ENCODE measurements around the gene TMEM131.
"Not testable (repeated sequence)": the region's sequence is repeated elsewhere in the genome, so short reads cannot be mapped to it uniquely, and the experiment has no call there.

TMEM131 gene

DNA sequence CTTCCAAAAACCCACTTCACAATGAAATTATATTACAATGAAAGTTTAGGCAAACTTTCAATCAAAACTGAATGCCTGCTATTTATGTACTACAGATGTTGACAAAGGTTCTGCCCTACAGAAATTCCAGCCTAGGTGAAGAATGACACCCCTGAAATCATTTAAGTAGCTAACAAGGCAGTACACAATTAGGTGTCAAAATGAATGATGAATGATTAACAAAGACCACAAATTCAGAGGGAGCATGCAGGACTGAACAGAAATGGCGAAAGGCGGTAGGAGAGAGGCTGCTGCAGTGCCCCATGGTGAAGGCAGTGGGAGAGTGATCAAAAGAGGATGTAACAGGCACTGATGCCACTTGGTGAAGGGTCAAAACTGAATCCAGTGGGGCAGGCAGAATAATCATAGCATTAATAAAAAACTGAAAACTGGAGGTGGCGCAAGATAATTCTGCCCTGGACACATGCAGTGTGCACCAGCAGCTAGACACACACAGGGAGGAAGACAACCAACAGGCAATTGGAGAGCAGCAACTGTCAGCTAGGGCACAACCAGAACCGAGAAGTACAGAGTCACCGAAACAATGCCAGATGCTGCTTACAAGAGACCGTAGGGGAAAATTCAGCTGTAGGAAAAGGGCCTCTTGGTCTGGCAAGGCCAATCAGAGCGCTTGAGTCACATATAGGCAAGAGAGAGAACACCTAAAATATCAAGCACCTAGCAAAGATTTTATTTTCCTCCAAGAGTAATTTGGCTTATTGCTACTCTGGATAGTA is 4.5 kb downstream of the TMEM131 start:
- DNase-seq, result no peak

GRCh38 chr2:97988722-97989121 is 7.0 kb downstream of the TMEM131 start:
- no peak for DNase-seq

DNA sequence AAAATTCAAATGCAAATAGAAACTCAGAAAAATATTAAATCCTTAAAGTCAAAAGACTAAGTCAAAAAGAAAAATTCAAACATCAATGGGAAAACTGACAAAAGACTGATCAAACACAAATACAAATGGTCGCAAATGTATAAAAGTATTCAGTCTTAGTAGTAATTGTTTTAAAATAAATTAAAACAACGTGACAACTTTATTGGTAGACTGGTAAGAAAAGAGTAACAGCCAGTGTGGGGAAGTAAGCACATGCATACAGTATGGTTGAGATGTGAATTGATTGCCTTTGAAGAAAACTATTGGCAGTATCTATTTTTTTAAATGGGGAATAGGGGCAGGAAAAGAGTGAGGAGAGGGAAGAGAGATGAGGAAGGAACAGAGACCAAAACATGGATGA is 9.8 kb downstream of the TMEM131 start:
- DNase-seq, result no peak

DNA sequence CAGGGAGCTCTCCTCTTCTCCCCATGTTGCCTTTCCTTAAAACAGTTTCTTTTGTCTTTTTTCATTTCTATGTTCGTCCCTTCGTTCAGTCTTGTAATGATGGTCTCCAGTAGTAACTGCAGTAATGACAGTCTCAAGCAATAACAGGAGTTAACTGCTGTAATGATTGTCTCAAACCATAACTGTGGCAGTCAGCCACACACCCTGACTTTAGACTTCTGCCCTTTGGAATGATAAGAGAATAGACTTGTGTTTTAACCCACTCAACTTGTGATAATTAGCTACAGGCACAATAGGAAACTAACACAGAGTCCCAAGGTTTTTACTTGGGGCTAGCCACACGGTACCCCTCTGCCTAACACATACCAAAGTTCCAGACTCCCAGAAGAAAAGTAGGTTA is 12.1 kb downstream of the TMEM131 start:
- no peak for DNase-seq

DNA sequence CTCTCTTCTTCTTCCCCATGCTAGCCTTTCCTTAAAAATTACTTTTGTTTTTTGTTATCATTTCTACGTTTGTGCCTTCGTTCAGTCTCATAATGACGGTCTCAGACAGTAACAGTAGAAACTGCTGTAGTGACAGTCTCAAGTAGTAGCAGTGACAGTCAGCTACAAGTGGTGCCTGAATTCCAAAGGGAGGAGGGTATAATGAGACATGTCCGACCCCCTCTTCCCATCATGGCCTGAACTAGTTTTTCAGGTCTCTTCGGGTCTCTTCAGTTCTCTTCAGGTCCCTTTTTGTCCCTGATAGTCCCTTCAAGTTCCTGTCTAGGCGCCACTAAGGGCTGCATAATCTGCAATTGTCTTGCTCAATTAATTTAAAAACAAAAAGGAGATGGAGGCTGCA is 12.6 kb downstream of the TMEM131 start:
- DNase-seq, result no peak

DNA sequence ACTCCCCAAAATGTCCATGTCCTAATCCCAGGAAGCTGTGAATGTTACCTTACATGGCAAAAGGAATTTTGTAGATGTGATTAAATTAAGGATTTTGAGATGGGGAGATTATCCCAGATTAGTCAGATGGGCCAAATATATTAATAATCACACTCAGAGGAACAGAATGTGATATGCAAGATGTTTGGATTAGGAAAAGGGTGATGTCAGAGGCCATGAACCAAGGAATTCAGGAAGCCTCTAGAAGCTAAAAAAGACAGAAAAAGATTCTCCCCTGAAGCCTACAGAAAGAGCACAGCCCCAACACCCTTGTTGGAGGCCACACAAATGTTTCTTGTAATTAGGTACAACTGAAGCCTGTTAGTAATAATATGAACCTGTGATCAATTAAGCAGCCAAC is 13.1 kb downstream of the TMEM131 start:
- DNase-seq, result no peak

GRCh38 chr2:97981961-97982360 is 13.8 kb downstream of the TMEM131 start:
- no peak for DNase-seq

DNA sequence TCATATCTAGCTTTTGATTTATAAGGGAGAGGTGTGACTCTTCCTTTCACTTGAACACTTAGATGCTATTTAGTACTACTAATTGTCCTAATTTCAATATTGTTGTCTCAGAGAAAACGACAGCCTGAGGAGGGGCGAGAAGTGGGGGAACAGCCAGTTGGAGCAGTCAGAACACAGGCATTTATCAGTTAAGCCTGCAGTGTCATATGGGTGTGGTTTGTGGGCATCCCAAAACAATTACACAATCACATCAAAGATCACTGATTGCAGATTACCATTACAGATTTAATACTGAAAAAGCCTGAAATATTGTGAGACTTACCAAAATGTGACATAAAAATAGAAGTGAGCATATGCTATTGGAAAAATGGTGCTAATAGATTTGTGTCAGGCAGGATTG is 15.8 kb downstream of the TMEM131 start:
- DNase-seq, result no peak

DNA sequence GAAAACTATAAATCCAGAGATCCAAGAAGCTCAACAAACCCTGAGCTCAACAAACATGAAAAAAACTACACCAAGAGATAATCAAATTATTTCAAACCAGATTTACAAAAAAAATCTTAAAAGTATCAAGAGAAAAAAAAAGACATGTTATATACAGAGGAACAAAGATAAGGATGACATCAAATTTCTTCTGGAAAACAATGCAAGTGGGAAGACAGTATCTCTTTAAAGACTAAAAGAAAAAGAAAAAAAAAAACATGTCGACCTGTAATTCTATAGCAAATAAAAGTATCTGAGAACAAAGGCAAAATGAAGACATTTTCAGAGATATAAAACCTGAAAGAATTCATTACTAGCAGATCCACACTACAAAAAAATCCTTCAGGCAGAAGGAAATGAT is 21.3 kb downstream of the TMEM131 start:
- DNase-seq, result no peak

DNA sequence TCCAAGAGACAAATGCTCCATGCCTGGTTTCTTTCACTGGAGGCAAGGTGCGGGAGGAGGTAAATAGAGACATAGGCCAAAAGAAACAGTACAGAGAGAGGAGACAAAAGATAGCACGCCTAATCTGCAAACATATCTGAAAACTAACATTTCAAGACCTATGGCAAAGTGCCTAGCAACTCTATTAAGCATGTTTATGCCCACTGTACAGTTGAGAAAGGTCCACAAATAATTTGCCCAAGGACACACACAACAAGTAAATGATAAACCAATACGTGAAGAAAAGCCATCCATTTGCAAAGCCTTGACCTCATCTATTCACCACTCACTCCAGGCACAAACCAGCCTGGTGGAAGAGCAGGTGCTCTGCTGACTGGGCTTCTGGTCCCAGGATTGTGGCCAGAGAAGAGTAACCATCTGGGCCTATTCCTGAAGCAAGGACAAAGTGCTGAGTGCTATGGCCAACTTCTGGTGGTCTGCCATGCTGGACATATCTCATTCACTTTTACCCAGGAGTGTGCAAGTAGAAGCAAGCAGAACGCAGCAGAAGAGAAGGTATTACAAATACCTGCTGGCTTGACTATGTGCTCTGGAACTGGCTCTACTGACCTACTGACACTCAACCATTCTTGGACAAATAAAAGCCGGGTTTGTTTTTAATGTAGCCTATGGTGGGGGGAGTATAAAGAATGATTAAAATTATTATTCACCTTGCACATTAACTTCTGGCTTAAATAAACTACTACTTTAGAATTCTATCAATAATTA is 25.3 kb downstream of the TMEM131 start:
- DNase-seq, result no peak

- DNase-seq, result no peak
Measured at GRCh38 chr2:97969081-97970067, 26.4 kb downstream of the TMEM131 start.

- DNase-seq, result no peak
Measured at GRCh38 chr2:97967931-97968627, 27.7 kb downstream of the TMEM131 start.

- no peak for DNase-seq
Measured at GRCh38 chr2:97967216-97967592, 28.5 kb downstream of the TMEM131 start.

DNA sequence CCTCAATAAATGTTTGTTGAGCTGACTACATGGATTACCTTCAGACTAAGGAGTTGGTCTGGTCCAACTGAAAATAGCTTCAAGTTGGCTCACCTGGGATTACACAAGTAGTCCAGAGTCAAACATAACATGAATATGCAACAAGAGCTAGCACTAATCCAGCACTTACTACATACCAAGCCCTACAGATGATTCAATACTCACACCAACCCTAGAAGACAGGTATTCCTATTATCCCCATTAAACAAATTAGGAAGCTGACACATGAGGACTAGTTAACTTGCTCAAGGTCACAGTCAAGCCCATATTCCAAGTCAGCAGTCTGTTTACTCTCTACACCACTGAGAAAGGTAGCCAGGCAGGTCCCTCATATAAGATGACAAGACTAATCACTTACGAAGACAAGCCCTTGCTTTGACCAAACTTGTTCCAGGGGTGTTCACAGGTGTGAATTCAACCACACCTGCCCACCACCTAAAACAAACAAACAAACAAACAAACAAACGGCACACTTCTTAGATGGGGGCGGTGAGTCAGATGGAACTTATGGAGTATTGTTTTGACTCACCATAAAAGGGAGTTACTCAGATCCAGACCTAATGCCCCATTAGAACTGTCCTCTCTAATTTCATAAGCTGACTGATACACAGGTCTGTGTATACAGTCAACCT is 29.1 kb downstream of the TMEM131 start:
- DNase-seq, result no peak

- DNase-seq, result no peak
Measured at GRCh38 chr2:97965116-97965515, 30.6 kb downstream of the TMEM131 start.

DNA sequence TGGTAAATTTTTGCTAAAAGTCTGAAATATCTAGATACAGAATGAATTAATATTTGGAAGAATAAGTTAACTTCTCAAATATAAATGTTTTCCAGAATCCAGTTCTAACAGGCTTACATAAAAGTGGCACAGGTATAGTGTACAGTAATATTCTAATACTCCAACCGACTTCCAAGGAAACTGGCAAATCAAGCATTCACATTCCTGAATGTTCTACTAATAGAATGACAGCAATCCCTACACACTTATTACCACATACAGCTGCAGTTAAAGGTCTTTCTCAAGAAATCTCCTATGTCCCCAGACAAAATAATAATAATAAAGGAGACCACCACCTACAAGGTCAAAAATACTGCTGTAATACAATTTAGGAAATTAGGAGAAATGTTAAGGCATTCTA is 31.9 kb downstream of the TMEM131 start:
- no peak for DNase-seq

GRCh38 chr2:97963079-97963406 is 32.7 kb downstream of the TMEM131 start:
- no peak for DNase-seq

DNA sequence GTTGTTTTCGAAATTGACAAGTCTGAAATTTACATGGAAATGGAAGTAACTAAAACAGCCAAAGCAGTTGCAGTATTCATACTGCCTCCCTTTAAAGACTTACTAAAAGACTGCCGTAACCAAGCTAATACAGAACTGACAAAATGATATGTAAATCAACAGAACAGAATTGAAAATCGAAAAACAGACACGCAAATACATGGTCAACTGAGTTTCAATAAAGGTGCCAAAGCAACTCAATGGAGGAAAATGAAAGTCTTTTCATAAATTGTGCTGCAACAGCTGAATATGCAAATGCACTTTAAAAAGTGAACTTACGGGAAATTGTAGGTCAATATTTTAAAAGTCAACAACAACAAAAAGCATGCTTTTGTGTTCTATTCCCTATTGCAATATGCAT is 34.2 kb downstream of the TMEM131 start:
- DNase-seq, result no peak

DNA sequence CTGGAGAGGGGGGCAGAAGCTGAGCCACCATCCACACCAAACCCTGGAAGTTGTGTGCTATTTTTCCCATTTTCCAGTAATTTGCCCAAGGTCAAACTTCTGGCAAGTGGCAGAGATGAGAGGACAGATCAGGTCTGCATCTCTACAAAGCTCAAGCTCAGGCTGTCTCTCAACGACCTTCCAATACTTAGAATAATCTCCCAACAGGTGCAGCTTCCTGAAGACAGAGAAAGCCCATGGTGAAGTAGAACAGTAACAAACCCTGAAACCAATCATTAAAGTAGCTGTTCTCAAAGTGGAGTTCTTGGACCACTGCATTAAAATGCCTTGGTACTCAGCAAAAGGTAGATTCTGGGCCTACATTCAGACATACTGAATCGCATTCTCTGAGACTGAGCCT is 37.6 kb downstream of the TMEM131 start:
- no peak for DNase-seq

- DNase-seq, result no peak
Measured at GRCh38 chr2:97957432-97958183, 38.1 kb downstream of the TMEM131 start.

DNA sequence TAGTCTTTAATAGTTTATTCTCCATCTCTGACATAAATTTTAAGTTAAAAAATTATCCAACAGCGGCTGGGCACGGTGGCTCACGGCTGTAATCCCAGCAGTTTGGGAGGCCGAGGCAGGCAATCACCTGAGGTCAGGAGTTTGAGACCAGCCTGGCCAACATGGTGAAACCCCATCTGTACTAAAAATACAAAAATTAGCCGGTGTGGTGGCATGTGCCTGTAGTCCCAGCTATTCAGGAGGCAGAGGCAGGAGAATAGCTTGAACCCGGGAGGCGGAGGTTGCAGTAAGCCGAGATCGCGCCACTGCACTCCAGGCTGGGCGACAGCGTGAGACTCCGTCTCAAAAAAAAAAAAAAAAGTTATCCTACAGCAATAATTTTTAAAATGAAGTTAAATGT is 39.0 kb downstream of the TMEM131 start:
- DNase-seq, result not testable (repeated sequence)

- DNase-seq, result no peak
Measured at GRCh38 chr2:97953853-97954252, 41.9 kb downstream of the TMEM131 start.

All from NK-92 treated with Interleukin-12 subunit alpha and Interleukin-12 subunit beta, amount 100 ng/mL, for 24 hours (cell line).